SJCRH30 (cell line): Measurements from ENCODE around the gene GPT2. TPM values are rescaled to one million over a fixed set of nuclear protein-coding genes. Genes with fewer than 3 reads are reported as not detected.
"Not testable (repeated sequence)": the region's sequence is repeated elsewhere in the genome, so short reads cannot be mapped to it uniquely, and the experiment has no call there.

ENCODE experiments used
- DNase-seq, 2 experiments: peaks; one replicate each; pipeline ENCODE4 v3.0.0-alpha.2; 2015 to 2020
- H3K27ac ChIP-seq: fragments of 250-450 bp; sonication (Bioruptor Pico); 2 replicates; pipeline ENCODE4 v1.5.1; 2020; ENCODE audit warnings: mild to moderate bottlenecking, moderate library complexity
- H3K27me3 ChIP-seq: fragments of 250-450 bp; sonication (Bioruptor Pico); 2 replicates; pipeline ENCODE4 v1.5.1; 2020; ENCODE audit warnings: mild to moderate bottlenecking, moderate library complexity
- H3K36me3 ChIP-seq: fragments of 250-450 bp; sonication (Bioruptor Pico); 2 replicates; pipeline ENCODE4 v1.5.1; 2020; ENCODE audit warnings: mild to moderate bottlenecking, moderate library complexity
- H3K4me1 ChIP-seq: fragments of 250-450 bp; sonication (Bioruptor Pico); 2 replicates; pipeline ENCODE4 v1.5.1; 2020; ENCODE audit warnings: mild to moderate bottlenecking, moderate library complexity
- H3K4me3 ChIP-seq: fragments of 250-450 bp; sonication (Bioruptor Pico); 2 replicates; pipeline ENCODE4 v1.5.1; 2020; ENCODE audit warnings: mild to moderate bottlenecking, moderate library complexity
- H3K9me3 ChIP-seq: fragments of 250-450 bp; sonication (Bioruptor Pico); replicated peaks from 2 replicates; pipeline ENCODE4 v1.5.1; 2020; ENCODE audit warnings: mild to moderate bottlenecking, moderate library complexity
- total RNA-seq: library from RNA; depleted of rRNA; stranded (reverse); fragments of >200 nt; shearing (Covaris generic); gene quantifications from 2 replicates; pipeline ENCODE4 v1.2.3, GENCODE V29; 2014

GPT2 gene
- total RNA-seq, 1 experiment from 2014 or later = 17.2 TPM

GRCh38 chr16:46854846-46855245, 29.3 kb upstream of the GPT2 start:
- no peaks in the 10 kb centered on the region for H3K4me1 ChIP-seq
- no peaks in the 10 kb centered on the region for H3K36me3 ChIP-seq
- 0 out of 2 replicates have a peak, but pooled peaks cover 4% of the 10 kb centered on the region for H3K27me3 ChIP-seq

GRCh38 chr16:46855389-46855788, 28.8 kb upstream of the GPT2 start:
- no peak for DNase-seq
- Histone ChIP-seq H3K9me3 (no peaks in the 10 kb centered on the region), H3K4me1 (no peaks in the 10 kb centered on the region), H3K36me3 (no peaks in the 10 kb centered on the region), H3K4me3 (no peak overlapping the region), H3K27ac (no peak overlapping the region), H3K27me3 (0 out of 2 replicates have a peak, but pooled peaks cover 4% of the 10 kb centered on the region)

More at GRCh38 chr16:46854846-46855245, 29.3 kb upstream of the GPT2 start:
- Histone ChIP-seq H3K9me3 (no peaks in the 10 kb centered on the region), H3K4me3 (no peak overlapping the region), H3K27ac (no peak overlapping the region)
- no peak for DNase-seq

- H3K4me3 ChIP-seq = no peak overlapping the region
- peak; percentile 51 to 71 for DNase-seq
- H3K27ac ChIP-seq = no peak overlapping the region
- no peaks in the 10 kb centered on the region for H3K9me3 ChIP-seq
- no peaks in the 10 kb centered on the region for H3K4me1 ChIP-seq
- H3K27me3 ChIP-seq = 0 out of 2 replicates have a peak, but pooled peaks cover 4% of the 10 kb centered on the region
- no peaks in the 10 kb centered on the region for H3K36me3 ChIP-seq
These were observed 26.7 kb upstream of the GPT2 start for GRCh38 chr16:46857368-46857945.

- 0 out of 2 replicates have a peak, but pooled peaks cover 3% of the 10 kb centered on the region for H3K27me3 ChIP-seq
- H3K4me3 ChIP-seq = no peak overlapping the region
- no peak for DNase-seq
- no peaks in the 10 kb centered on the region for H3K4me1 ChIP-seq
- no peaks in the 10 kb centered on the region for H3K9me3 ChIP-seq
- H3K36me3 ChIP-seq = no peaks in the 10 kb centered on the region
- no peak overlapping the region for H3K27ac ChIP-seq
These were observed 26.0 kb upstream of the GPT2 start for GRCh38 chr16:46858151-46858550.

DNA sequence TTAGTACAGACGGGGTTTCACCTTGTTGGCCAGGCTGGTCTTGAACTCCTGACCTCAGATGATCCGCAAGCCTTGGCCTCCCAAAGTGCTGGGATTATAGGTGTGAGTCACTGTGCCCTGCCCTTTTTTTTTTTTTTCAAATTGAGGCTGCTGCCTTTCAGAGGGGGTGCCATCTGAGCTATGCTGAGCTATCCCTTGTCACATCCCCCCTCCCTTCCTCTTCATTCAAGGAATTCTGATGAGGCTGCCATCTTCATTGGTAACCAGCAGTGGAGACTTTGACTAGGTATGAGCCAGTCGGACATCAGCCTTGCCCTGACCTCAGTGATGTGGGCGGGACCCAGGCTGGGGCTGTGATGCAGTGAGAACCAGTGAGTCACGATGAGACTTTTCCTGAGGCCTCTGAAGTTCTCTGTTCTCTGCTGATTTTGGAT, 24.4 kb upstream of the GPT2 start:
- no peaks in the 10 kb centered on the region for H3K9me3 ChIP-seq
- H3K36me3 ChIP-seq = no peaks in the 10 kb centered on the region
- H3K4me1 ChIP-seq = no peaks in the 10 kb centered on the region
- no peak overlapping the region for H3K27ac ChIP-seq
- no peaks in the 10 kb centered on the region for H3K27me3 ChIP-seq
- DNase-seq = peak in 1 of 2 experiments; percentile 13
- H3K4me3 ChIP-seq = no peak overlapping the region

DNA sequence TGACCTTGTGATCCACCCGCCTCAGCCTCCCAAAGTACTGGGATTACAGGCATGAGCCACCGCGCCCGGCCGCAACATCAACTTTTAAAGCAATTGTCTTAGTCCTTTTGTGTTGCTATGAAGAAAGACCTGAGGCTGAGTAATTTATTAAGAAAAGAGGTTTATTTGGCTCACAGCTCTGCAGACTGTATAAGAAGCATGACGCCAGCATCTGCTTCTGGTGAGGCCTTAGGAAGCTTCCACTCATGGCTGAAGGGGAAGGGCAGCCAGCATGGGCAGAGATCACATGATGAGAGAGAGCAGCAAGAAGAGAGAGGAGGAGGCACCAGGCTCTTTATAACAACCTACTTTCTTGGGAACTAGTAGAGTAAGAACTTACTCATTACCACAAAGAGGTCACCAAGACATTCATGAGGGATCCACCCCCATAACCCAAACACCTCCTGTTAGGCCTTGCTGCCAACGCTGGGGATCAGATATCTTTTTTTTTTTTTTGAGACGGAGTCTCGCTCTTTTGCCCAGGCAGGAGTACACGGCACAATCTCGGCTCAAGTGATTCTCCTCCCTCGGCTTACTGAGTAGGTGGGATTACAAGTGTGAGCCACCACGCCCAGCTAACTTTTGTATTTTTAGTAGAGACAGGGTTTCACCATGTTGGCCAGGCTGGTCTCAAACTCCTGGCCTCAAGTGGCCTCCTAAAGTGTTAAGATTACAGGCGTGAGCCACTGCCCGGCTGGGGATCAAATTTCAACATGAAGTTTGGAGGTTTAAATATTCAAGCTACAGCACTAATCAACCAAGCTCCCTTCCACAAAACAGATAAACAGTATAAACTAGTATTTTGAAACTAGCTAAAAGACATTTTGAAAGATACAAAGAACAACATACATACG, 21.4 kb upstream of the GPT2 start:
- Histone ChIP-seq H3K27ac (no peak overlapping the region), H3K27me3 (no peaks in the 10 kb centered on the region), H3K36me3 (no peaks in the 10 kb centered on the region), H3K9me3 (no peaks in the 10 kb centered on the region), H3K4me3 (no peak overlapping the region), H3K4me1 (no peaks in the 10 kb centered on the region)
- no peak for DNase-seq

DNA sequence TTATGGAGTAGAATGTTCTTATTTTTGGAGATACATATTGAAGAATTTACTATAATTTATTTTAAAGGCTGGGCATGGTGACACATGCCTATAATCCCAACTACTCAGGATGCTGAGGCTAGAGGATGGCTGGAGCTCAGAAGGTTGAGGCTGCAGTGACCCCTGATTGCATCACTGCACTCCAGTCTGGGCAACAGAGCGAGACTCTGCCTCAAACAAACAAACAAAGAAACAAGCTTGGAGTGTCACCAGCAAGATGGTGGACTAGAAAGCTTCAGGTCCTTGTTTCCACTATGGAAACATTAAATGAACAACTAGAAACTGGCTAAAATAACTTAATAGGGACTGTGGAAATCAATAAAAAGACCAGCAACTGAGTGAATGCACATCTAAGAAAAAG, 17.9 kb upstream of the GPT2 start:
- H3K27me3 ChIP-seq = no peaks in the 10 kb centered on the region
- H3K4me3 ChIP-seq = no peak overlapping the region
- H3K36me3 ChIP-seq = no peaks in the 10 kb centered on the region
- no peaks in the 10 kb centered on the region for H3K9me3 ChIP-seq
- no peak for DNase-seq
- no peak overlapping the region for H3K27ac ChIP-seq
- H3K4me1 ChIP-seq = no peaks in the 10 kb centered on the region

- H3K9me3 ChIP-seq, H3K27ac ChIP-seq, H3K4me3 ChIP-seq, H3K4me1 ChIP-seq, H3K27me3 ChIP-seq, H3K36me3 ChIP-seq, DNase-seq: not testable (repeated sequence)
These were observed 16.7 kb upstream of the GPT2 start for GRCh38 chr16:46867486-46867885.

GRCh38 chr16:46868891-46869290, 15.3 kb upstream of the GPT2 start:
- not testable (repeated sequence) for DNase-seq, H3K27ac ChIP-seq, H3K27me3 ChIP-seq, H3K9me3 ChIP-seq, H3K4me1 ChIP-seq, H3K4me3 ChIP-seq, H3K36me3 ChIP-seq

DNA sequence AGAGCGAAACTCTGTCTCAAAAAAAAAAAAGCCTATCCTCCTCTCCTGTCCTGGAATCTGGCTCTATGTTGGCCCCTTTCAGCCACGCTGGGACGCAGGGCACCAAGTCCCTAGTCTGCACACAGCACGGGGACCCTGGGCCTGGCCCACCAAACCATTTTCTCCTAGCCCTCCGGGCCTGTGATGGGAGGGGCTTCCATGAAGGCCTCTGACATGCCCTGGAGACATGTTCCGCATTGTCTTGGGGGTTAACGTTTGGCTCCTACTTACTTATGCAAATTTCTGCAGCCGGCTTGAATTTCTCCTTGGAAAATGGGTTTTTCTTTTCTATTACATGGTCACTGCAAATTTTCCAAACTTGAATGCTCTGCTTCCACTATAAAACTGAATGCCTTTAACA, 12.6 kb upstream of the GPT2 start:
- Histone ChIP-seq H3K4me3 (no peak overlapping the region), H3K27ac (no peak overlapping the region), H3K27me3 (no peaks in the 10 kb centered on the region; the same call in 1 of the 2 replicates), H3K9me3 (no peaks in the 10 kb centered on the region), H3K36me3 (no peaks in the 10 kb centered on the region), H3K4me1 (no peaks in the 10 kb centered on the region)
- DNase-seq = no peak

GRCh38 chr16:46873201-46873600, 11.0 kb upstream of the GPT2 start:
- Histone ChIP-seq H3K9me3 (no peaks in the 10 kb centered on the region), H3K4me3 (no peak overlapping the region), H3K27me3 (no peaks in the 10 kb centered on the region; the same call in 1 of the 2 replicates), H3K27ac (no peak overlapping the region), H3K4me1 (no peaks in the 10 kb centered on the region), H3K36me3 (no peaks in the 10 kb centered on the region)
- DNase-seq = no peak

DNA sequence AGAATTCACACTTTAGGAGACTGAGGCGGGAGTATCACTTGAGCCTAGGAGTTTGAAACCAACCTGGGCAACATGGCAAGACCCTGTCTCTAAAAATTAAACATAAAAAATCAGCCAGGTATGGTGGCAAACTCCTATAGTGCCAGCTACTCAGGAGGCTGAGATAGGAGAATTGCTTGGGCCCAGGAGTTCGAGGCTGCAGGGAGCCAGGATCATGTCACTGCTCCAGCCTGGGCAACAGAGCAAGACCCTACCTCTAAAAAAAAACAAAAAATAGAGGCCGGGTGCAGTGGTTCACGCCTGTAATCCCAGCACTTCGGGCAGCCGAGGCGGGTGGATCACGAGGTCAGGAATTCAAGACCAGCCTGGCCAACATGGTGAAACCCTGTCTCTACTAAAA, 8.9 kb upstream of the GPT2 start:
- no peak overlapping the region for H3K27ac ChIP-seq
- no peak for DNase-seq
- H3K27me3 ChIP-seq = no peaks in the 10 kb centered on the region; the same call in 1 of the 2 replicates
- no peaks in the 10 kb centered on the region for H3K36me3 ChIP-seq
- H3K4me3 ChIP-seq = no peak overlapping the region
- no peaks in the 10 kb centered on the region for H3K4me1 ChIP-seq
- no peaks in the 10 kb centered on the region for H3K9me3 ChIP-seq

DNA sequence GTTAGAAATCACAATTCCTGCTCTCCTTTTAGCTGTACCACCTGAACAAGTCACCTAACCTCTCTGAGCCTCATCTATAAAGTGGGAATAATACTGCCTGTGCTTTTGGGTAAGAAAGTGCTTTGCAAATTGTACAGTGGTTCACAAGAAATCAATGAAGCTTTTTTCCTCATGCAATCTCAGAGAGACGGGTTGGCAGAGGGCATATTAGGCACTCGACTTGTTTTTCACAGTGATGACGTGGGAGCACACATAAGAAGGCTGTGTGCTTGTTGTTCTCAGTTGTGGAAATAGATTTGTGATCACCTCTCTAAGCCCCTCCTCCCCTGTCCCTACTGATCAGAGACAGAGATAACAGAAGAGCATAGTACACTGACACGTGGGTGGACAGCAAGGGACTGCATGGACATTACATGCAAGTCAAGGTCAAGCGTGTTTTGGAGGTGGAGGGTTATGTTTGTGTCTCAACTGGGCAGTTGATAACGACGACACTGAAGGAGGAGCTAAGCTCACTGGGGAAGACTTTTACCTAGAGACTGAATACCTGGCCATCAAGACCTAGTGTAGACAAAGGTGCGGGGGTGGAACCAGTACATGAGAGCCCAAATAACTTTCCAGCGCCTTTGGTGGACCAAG, 1.7 kb upstream of the GPT2 start:
- H3K27ac ChIP-seq = no peak overlapping the region
- no peaks in the 10 kb centered on the region for H3K9me3 ChIP-seq
- no peaks in the 10 kb centered on the region for H3K36me3 ChIP-seq
- peaks cover 13% of the 10 kb centered on the region for H3K4me1 ChIP-seq
- no peak for DNase-seq
- H3K27me3 ChIP-seq = no peaks in the 10 kb centered on the region
- no peak overlapping the region for H3K4me3 ChIP-seq

- DNase-seq = no peak
- H3K4me3 ChIP-seq = peak overlapping the region; percentile 83
- H3K9me3 ChIP-seq = no peaks in the 10 kb centered on the region
- no peaks in the 10 kb centered on the region for H3K27me3 ChIP-seq
- no peaks in the 10 kb centered on the region for H3K36me3 ChIP-seq
- H3K27ac ChIP-seq = no peak overlapping the region
- peaks cover 13% of the 10 kb centered on the region for H3K4me1 ChIP-seq
These were observed 1.2 kb upstream of the GPT2 start for GRCh38 chr16:46882940-46883307.

- DNase-seq = no peak
- Histone ChIP-seq H3K36me3 (no peaks in the 10 kb centered on the region), H3K27me3 (no peaks in the 10 kb centered on the region), H3K4me3 (peak overlapping the region; percentile 83), H3K4me1 (peaks cover 13% of the 10 kb centered on the region), H3K27ac (peak overlapping the region; percentile 25), H3K9me3 (no peaks in the 10 kb centered on the region)
These were observed 841 bp upstream of the GPT2 start for GRCh38 chr16:46883353-46883689.
